Cerebellar nuclear complex (tissue), 1 donor: ENCODE results near the gene SCRN2.

ENCODE experiments used
- DNase-seq, 2 experiments: peaks; one replicate each; lab custom pipeline; 2025; lab: John Stamatoyannopoulos, UW

The SCRN2 gene

GRCh38 chr17:47840742-47841487, at the start of gene SCRN2:
SCRN2 (minus strand) TSS chr17:47841273; CDS start chr17:47840843, 430 bp downstream.
- peak in 1 of 2 experiments; percentile 46 for DNase-seq

GRCh38 chr17:47889734-47890529, 48.9 kb upstream of the SCRN2 start:
- peak in 1 of 2 experiments; percentile 57 for DNase-seq

GRCh38 chr17:47888293-47888692, 47.2 kb upstream of the SCRN2 start:
- no peak for DNase-seq

- DNase-seq, result no peak
Observed at GRCh38 chr17:47884905-47885730, 44.0 kb upstream of the SCRN2 start.

- DNase-seq, result no peak
Observed at GRCh38 chr17:47884427-47884740, 43.3 kb upstream of the SCRN2 start.

GRCh38 chr17:47883589-47884426, 42.7 kb upstream of the SCRN2 start:
- DNase-seq, result no peak

- DNase-seq, result no peak
Observed at GRCh38 chr17:47882695-47883588, 41.9 kb upstream of the SCRN2 start.

- DNase-seq, result no peak
Observed at GRCh38 chr17:47882247-47882646, 41.2 kb upstream of the SCRN2 start.

- no peak for DNase-seq
Observed at GRCh38 chr17:47879776-47880454, 38.8 kb upstream of the SCRN2 start.

- no peak for DNase-seq
Observed at GRCh38 chr17:47879028-47879585, 38.0 kb upstream of the SCRN2 start.

GRCh38 chr17:47878203-47879027, 37.3 kb upstream of the SCRN2 start:
- DNase-seq, result no peak

- no peak for DNase-seq
Observed at GRCh38 chr17:47877368-47878034, 36.4 kb upstream of the SCRN2 start.

GRCh38 chr17:47875011-47875985, 34.2 kb upstream of the SCRN2 start:
- no peak for DNase-seq

- DNase-seq, result no peak
Observed at GRCh38 chr17:47873200-47874090, 32.4 kb upstream of the SCRN2 start.

- DNase-seq, result no peak
Observed at GRCh38 chr17:47872651-47873161, 31.6 kb upstream of the SCRN2 start.
